Measurements from ENCODE around the gene CISH. TPM values are rescaled to one million over a fixed set of nuclear protein-coding genes. Genes with fewer than 3 reads are reported as not detected.

CISH gene
- total RNA-seq, 1 donor from 2014 or later, result 6.4 TPM

GRCh38 chr3:50612970-50613846, 1.6 kb upstream of the CISH start:
- no peak for DNase-seq (ENCODE audit: low read depth)

GRCh38 chr3:50612234-50612882, 784 bp upstream of the CISH start:
- no peak for DNase-seq (ENCODE audit: low read depth)

- DNase-seq (ENCODE audit: low read depth), result no peak
These were observed 546 bp downstream of the CISH start for GRCh38 chr3:50610992-50611463.

GRCh38 chr3:50610181-50610971, 1.2 kb downstream of the CISH start:
- DNase-seq (ENCODE audit: low read depth), result no peak

GRCh38 chr3:50609763-50610085, 1.9 kb downstream of the CISH start:
- no peak for DNase-seq (ENCODE audit: low read depth)

- DNase-seq (ENCODE audit: low read depth), result no peak
These were observed 2.4 kb downstream of the CISH start for GRCh38 chr3:50609071-50609762.

GRCh38 chr3:50608278-50608677, 3.3 kb downstream of the CISH start:
- no peak for DNase-seq (ENCODE audit: low read depth)

- DNase-seq (ENCODE audit: low read depth), result no peak
These were observed 4.1 kb downstream of the CISH start for GRCh38 chr3:50607271-50608091.

GRCh38 chr3:50606596-50606995, 5.0 kb downstream of the CISH start:
- no peak for DNase-seq (ENCODE audit: low read depth)

- peak; percentile 90 for DNase-seq (ENCODE audit: low read depth)
These were observed 5.7 kb downstream of the CISH start for GRCh38 chr3:50605901-50606326.

- DNase-seq (ENCODE audit: low read depth), result peak; percentile 64
These were observed 6.7 kb downstream of the CISH start for GRCh38 chr3:50604628-50605588.

GRCh38 chr3:50604110-50604621, 7.4 kb downstream of the CISH start:
- no peak for DNase-seq (ENCODE audit: low read depth)

GRCh38 chr3:50603261-50604109, 8.1 kb downstream of the CISH start:
- DNase-seq (ENCODE audit: low read depth), result no peak

- DNase-seq (ENCODE audit: low read depth), result no peak
These were observed 8.9 kb downstream of the CISH start for GRCh38 chr3:50602595-50603191.

GRCh38 chr3:50600841-50601591, 10.6 kb downstream of the CISH start:
- DNase-seq (ENCODE audit: low read depth), result peak; percentile 97

- no peak for DNase-seq (ENCODE audit: low read depth)
These were observed 11.3 kb downstream of the CISH start for GRCh38 chr3:50600141-50600753.

GRCh38 chr3:50599716-50600118, 11.9 kb downstream of the CISH start:
- no peak for DNase-seq (ENCODE audit: low read depth)

All from renal cortical epithelial cell (primary cell).